GM12874 (cell line): ENCODE measurements around the gene OR51D1.

ENCODE experiments used
- TF ChIP-seq, protein P1 (sequence below): IDR thresholded peaks from 2 replicates; pipeline ENCODE4 v1.5.1; 2011; ENCODE audit warnings: low read depth, mild to moderate bottlenecking, control low read depth, low read length, moderate library complexity; ENCODE audit not compliant: insufficient read depth

Gene OR51D1

DNA sequence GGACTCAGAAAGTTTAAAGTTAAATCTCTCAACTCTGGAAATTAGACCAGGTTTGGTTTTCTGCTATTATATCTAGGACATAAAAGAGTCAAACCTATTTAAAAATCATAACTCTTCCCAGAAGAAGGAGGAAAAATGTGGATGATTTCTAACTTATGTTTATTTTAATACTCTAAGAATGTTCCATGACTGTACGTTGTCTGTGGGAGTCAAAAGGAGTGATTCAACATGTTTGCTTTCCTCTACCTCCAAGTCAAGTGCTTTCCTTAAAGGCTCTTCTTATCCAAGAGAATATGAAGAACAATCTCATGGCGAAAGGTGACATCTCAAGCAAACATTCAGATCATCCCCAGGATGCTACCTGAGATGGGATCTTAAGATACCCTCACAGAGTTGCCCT is 28.1 kb downstream of the OR51D1 start:
- TF ChIP-seq, protein P1, sequence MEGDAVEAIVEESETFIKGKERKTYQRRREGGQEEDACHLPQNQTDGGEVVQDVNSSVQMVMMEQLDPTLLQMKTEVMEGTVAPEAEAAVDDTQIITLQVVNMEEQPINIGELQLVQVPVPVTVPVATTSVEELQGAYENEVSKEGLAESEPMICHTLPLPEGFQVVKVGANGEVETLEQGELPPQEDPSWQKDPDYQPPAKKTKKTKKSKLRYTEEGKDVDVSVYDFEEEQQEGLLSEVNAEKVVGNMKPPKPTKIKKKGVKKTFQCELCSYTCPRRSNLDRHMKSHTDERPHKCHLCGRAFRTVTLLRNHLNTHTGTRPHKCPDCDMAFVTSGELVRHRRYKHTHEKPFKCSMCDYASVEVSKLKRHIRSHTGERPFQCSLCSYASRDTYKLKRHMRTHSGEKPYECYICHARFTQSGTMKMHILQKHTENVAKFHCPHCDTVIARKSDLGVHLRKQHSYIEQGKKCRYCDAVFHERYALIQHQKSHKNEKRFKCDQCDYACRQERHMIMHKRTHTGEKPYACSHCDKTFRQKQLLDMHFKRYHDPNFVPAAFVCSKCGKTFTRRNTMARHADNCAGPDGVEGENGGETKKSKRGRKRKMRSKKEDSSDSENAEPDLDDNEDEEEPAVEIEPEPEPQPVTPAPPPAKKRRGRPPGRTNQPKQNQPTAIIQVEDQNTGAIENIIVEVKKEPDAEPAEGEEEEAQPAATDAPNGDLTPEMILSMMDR: no peak

DNA sequence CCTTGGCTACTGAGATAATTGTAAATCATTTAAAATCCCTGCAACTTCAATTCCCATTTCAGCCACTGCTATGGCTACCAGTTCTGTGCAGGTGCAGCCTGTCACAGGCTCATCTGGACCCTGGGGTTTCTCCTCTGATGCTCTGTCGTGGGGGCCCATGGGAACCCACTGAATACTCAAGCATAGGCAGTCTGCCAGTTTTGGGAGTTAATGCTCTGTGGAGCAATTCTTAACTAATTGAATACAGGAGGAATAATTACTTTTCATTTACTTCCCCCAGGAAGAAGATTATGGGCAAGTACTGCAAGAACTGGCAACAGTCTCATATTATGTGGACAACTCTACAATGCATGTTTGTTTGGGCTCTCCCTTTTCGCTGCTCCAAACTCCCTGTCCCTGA is 34.5 kb downstream of the OR51D1 start:
- TF ChIP-seq, protein P1: no peak

DNA sequence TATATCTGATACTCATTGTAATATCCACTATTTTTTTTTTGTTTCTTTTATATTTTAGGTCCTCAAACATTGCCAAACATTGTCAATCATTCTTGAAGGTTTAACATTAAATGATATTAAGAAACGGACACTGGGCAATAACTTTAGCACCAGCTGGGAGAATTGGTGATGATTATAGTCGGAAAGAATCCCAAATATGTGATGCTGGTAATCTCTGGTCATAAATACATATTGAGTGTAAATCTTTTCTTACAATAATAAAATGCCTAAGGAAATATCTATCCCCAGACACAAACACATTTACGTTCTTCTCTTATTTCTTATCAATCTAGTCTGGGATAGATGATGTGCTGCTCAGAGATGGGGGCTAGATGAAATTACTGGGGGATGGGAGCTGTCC is 35.2 kb downstream of the OR51D1 start:
- TF ChIP-seq, protein P1: no peak

GRCh38 chr11:4673781-4674180 is 36.5 kb downstream of the OR51D1 start:
- TF ChIP-seq, protein P1: no peak

DNA sequence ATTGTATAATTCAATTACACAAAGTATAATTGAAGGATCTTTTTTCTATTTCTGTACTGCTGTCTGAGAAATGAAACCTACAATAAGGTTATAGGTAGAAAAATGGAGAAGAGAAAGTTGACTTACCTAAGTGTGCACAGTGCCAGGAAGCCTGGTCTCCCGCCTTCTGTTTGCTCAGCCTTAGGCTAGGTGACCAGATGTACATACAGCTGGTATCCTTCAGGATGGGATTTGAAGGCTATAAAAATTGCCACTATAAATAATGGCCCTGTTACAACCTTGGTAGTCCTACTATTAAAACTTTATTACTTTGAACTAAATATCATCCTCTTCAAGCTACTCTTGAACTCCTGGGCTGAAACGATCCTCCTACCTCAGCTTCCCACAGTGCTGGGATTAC is 40.7 kb downstream of the OR51D1 start:
- TF ChIP-seq, protein P1: no peak

DNA sequence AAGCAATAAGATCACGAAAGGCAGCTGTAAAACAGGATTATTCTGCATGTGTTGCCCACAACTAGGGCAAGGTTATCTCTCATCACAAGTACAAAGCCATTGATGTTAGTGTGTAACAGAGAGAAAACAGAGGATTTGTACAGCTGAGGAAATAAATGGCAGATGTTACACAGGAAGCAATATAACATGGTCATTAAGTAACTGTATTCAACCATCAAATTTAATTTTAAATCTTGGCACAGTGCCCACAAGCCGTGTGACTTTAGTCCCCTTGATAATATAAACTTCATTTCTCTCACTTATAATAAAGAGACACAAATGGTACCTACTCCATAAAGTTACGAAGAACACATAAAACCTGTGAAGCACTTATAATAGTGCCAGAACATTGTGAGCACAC is 43.1 kb downstream of the OR51D1 start:
- TF ChIP-seq, protein P1: no peak

GRCh38 chr11:4682623-4683419 is 45.5 kb downstream of the OR51D1 start:
- TF ChIP-seq, protein P1: no peak
